HCT116 (cell line): Measurements from ENCODE around the gene TBCCD1. TPM values are rescaled to one million over a fixed set of nuclear protein-coding genes. Genes with fewer than 3 reads are reported as not detected.

ENCODE experiments used
- ATAC-seq: fragments of 200-7000 bp; cut with Tn5 transposase; 2 replicates; pipeline ENCODE4 v1.9.1; 2020; ENCODE audit warnings: mild to moderate bottlenecking, moderate library complexity
- BruUV-seq: library from RNA; stranded (reverse); fragments of 400-500 nt; replicated peaks from 2 replicates; lab custom pipeline; 2021; lab: Mats Ljungman, UMichigan
- CTCF ChIA-PET: fragments of 300-600 bp; sonication (Branson Sonifier 250); formaldehyde crosslinking; loops from one replicate; lab custom pipeline; 2021; ENCODE audit warnings: antibody characterized with exemption; lab: Charles Lee
- POLR2A ChIA-PET: fragments of 300-600, 350-600 bp; sonication (Branson Sonifier 250); formaldehyde crosslinking; loops from one replicate; lab custom pipeline; 2021; ENCODE audit warnings: antibody characterized with exemption; lab: Charles Lee
- RAD21 ChIA-PET, 2 experiments: fragments of 300-600 bp; sonication (Branson Sonifier 250); formaldehyde crosslinking; loops; one replicate each; lab custom pipeline; 2023; ENCODE audit warnings: low total read pairs in 2 of 2; ENCODE audit not compliant: uncharacterized antibody in 2 of 2, unreplicated experiment in 2 of 2, low non-redundant PET in 1 of 2; lab: Charles Lee
- DNase-seq: peaks from one replicate; pipeline ENCODE4 v3.0.0-alpha.2; 2010; ENCODE audit warnings: low read depth, low spot score
- H2AFZ ChIP-seq: fragments of 200-600 bp; shearing (Covaris generic), sonication (generic); 2 replicates; pipeline ENCODE4 v1.6.1; 2017; ENCODE audit warnings: low read depth, mixed run types, mixed read lengths, antibody characterized with exemption, low read length; ENCODE audit not compliant: poor library complexity, severe bottlenecking
- H3K27ac ChIP-seq: 2 replicates; pipeline ENCODE4 v1.5.1; 2012; ENCODE audit warnings: low read depth, low read length
- H3K27me3 ChIP-seq: fragments of 200-600 bp; sonication (generic); 2 replicates; pipeline ENCODE4 v1.6.1; 2016; ENCODE audit warnings: mixed run types, low read length, mixed read lengths; ENCODE audit not compliant: insufficient read depth
- H3K36me3 ChIP-seq, 2 experiments: fragments of 200-500 bp in 1 of 2; fragments of 200-600 bp in 1 of 2; sonication (Bioruptor generic) in 1 of 2; sonication (generic) in 1 of 2; 2 replicates each; pipeline versions ENCODE4 v1.5.1 to v1.6.1; 2014 to 2016; ENCODE audit warnings: low read length in 2 of 2, inconsistent platforms in 1 of 2, mixed read lengths in 1 of 2, mixed run types in 1 of 2; ENCODE audit not compliant: insufficient read depth in 2 of 2, control insufficient read depth in 1 of 2
- H3K4me1 ChIP-seq, 2 experiments: fragments of 200-600 bp in 1 of 2; sonication (generic) in 1 of 2; 2 replicates each; pipeline versions ENCODE4 v1.5.1 to v1.6.1; 2012 to 2017; ENCODE audit warnings: low read length in 2 of 2, inconsistent platforms in 1 of 2, mild to moderate bottlenecking in 1 of 2, mixed read lengths in 1 of 2, mixed run types in 1 of 2, moderate library complexity in 1 of 2; ENCODE audit not compliant: insufficient read depth in 2 of 2, control insufficient read depth in 1 of 2
- H3K4me2 ChIP-seq: fragments of 200-600 bp; sonication (generic); 2 replicates; pipeline ENCODE4 v1.6.1; 2017; ENCODE audit warnings: mixed run types, low read length, mixed read lengths
- H3K4me3 ChIP-seq, 2 experiments: fragments of 200-600 bp in 1 of 2; sonication (generic) in 1 of 2; replicated peaks in 1 of 2; 2 replicates each; pipeline ENCODE4 v1.5.1; 2011 to 2016; ENCODE audit warnings: low read length in 2 of 2, control low read depth in 1 of 2, low read depth in 1 of 2, mild to moderate bottlenecking in 1 of 2, mixed read lengths in 1 of 2, mixed run types in 1 of 2
- H3K79me2 ChIP-seq: fragments of 200-600 bp; sonication (generic); 2 replicates; pipeline ENCODE4 v1.6.1; 2017; ENCODE audit warnings: mild to moderate bottlenecking, mixed run types, low read length, moderate library complexity, mixed read lengths; ENCODE audit not compliant: insufficient read depth
- H3K9ac ChIP-seq: fragments of 200-600 bp; sonication (generic); 2 replicates; pipeline ENCODE4 v1.6.1; 2016; ENCODE audit warnings: low read length, mixed read lengths
- H3K9me2 ChIP-seq: fragments of 200-600 bp; sonication (generic), shearing (Covaris generic); 2 replicates; pipeline ENCODE4 v1.6.1; 2017; ENCODE audit warnings: mixed run types, mild to moderate bottlenecking, moderate library complexity; ENCODE audit not compliant: insufficient read depth
- H3K9me3 ChIP-seq, 2 experiments: fragments of 200-500 bp in 1 of 2; fragments of 200-600 bp in 1 of 2; sonication (Bioruptor generic) in 1 of 2; sonication (generic) in 1 of 2; 2 replicates each; pipeline ENCODE4 v1.6.1; 2014 to 2017; ENCODE audit warnings: low read length in 2 of 2, mixed read lengths in 2 of 2, inconsistent platforms in 1 of 2, low read depth in 1 of 2, mild to moderate bottlenecking in 1 of 2, mixed run types in 1 of 2, moderate library complexity in 1 of 2; ENCODE audit not compliant: control insufficient read depth in 1 of 2, insufficient read depth in 1 of 2
- H4K20me1 ChIP-seq: fragments of 200-600 bp; sonication (generic), shearing (Covaris generic); 2 replicates; pipeline ENCODE4 v1.6.1; 2017; ENCODE audit warnings: mixed run types, mild to moderate bottlenecking, moderate library complexity; ENCODE audit not compliant: insufficient read depth
- ELF1 ChIP-seq: IDR thresholded peaks from 2 replicates; pipeline ENCODE4 v1.6.1; 2012; ENCODE audit warnings: low read depth, borderline replicate concordance
- EZH2 ChIP-seq: fragments of 200-600 bp; sonication (generic); IDR thresholded peaks from 2 replicates; pipeline ENCODE4 v1.6.1; 2017; ENCODE audit warnings: antibody characterized with exemption, mixed run types
- EZH2phosphoT487 ChIP-seq: fragments of 200-600 bp; IDR thresholded peaks from 2 replicates; pipeline ENCODE4 v1.6.1; 2018; ENCODE audit warnings: antibody characterized with exemption, borderline replicate concordance
- FOSL1 ChIP-seq: IDR thresholded peaks from 2 replicates; pipeline ENCODE4 v1.6.1; 2012; ENCODE audit warnings: low read depth
- JUND ChIP-seq: IDR thresholded peaks from 2 replicates; pipeline ENCODE4 v1.6.1; 2012
- SIN3A ChIP-seq: IDR thresholded peaks from 2 replicates; pipeline ENCODE4 v1.6.1; 2012; ENCODE audit warnings: low read depth
- SP1 ChIP-seq: IDR thresholded peaks from 2 replicates; pipeline ENCODE4 v1.6.1; 2012; ENCODE audit warnings: low read depth
- TCF7L2 ChIP-seq: IDR thresholded peaks from 2 replicates; pipeline ENCODE4 v1.7.0; 2011; ENCODE audit warnings: borderline replicate concordance, inconsistent platforms; ENCODE audit not compliant: insufficient read depth, insufficient read length; ENCODE audit errors: extremely low read depth
- YY1 ChIP-seq: IDR thresholded peaks from 2 replicates; pipeline ENCODE4 v1.6.1; 2011; ENCODE audit warnings: low read length, low read depth, moderate library complexity, mild to moderate bottlenecking; ENCODE audit not compliant: insufficient replicate concordance; ENCODE audit errors: extremely low read depth
- ZFX ChIP-seq: fragments of 450-650 bp; IDR thresholded peaks from 2 replicates; pipeline ENCODE4 v1.6.1; 2017
- ZNF274 ChIP-seq: fragments of 200-500 bp; sonication (Bioruptor generic); IDR thresholded peaks from 2 replicates; pipeline ENCODE4 v1.6.1; 2014; ENCODE audit warnings: mild to moderate bottlenecking, low read depth, low read length, inconsistent platforms
- intact Hi-C: fragments of 100-400 bp; cut with micrococcal nuclease; formaldehyde crosslinking; loops from 2 replicates; pipeline ENCODE4 v1.10.0; 2022
- total RNA-seq: library from RNA; stranded (reverse); gene quantifications from one replicate; pipeline ENCODE4 v1.2.1, GENCODE V29; 2021; ENCODE audit not compliant: unreplicated experiment
- TF ChIP-seq, protein P1 (sequence below), 3 experiments: fragments of 200-600 bp in 1 of 3; sonication (generic) in 1 of 3; IDR thresholded peaks in 2 of 3; conservative IDR thresholded peaks in 1 of 3; 2 replicates each; pipeline ENCODE4 v1.5.1; 2012 to 2017; ENCODE audit warnings: low read depth in 2 of 3, low read length in 2 of 3, antibody characterized with exemption in 1 of 3, borderline replicate concordance in 1 of 3, control low read depth in 1 of 3, mild to moderate bottlenecking in 1 of 3, mixed read lengths in 1 of 3, mixed run types in 1 of 3, moderate library complexity in 1 of 3; ENCODE audit not compliant: insufficient read depth in 1 of 3

Gene TBCCD1
- total RNA-seq, 1 experiment from 2014 or later: 16.8 TPM

DNA sequence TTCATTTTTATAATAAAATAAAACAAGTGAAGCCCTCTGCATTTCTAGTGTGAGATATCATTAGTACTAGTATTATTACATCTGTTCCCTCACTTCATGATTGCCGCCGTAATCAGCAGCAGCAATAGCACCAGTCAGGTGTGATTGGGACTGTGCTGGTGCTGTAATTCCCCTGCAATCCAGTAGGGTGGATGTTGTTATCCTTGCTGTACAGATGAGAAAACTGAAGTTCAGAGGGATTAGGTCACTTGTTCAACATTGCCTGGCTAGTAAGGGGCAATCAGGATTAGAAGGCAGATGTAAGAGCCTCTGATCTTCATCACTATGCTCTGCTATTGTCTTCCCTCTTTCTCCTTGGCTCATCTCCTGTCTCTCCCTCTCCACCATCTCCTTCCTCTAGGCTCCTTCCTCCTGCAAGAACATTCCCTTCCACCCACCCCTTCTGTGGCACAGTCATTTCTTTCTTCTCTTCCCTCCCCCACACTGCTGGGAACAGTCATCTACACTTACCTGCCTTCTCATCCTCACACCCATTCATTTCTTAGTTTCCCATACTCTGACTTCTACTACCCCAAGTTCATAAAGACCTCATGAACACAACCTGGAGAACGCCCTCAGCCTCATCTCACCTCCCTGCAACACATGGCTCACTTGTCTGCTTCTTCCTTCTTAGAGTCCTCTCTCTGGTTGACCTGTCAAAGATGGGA is 52.7 kb downstream of the TBCCD1 start:
- ChIA-PET POLR2A (no interaction called here), RAD21 (no interaction called here), CTCF (no interaction called here)
- ATAC-seq: peak; percentile 95
- no peaks in the 10 kb centered on the region for H3K4me1 ChIP-seq
- H3K9me3 ChIP-seq: no peaks in the 10 kb centered on the region
- peaks cover 44% of the 10 kb centered on the region; the same call in 1 of the 2 replicates for H3K27me3 ChIP-seq
- H3K4me2 ChIP-seq: no peak overlapping the region
- peak; percentile 12 for DNase-seq
- no peaks in the 10 kb centered on the region for H3K9me2 ChIP-seq
- H3K9ac ChIP-seq: no peak overlapping the region
- intact Hi-C loops: no loop called here
- H2AFZ ChIP-seq: no peak overlapping the region
- H3K79me2 ChIP-seq: no peaks in the 10 kb centered on the region
- no TSS peak for BruUV-seq
- H3K36me3 ChIP-seq: no peaks in the 10 kb centered on the region
- H4K20me1 ChIP-seq: no peaks in the 10 kb centered on the region
- H3K27ac ChIP-seq: no peak overlapping the region
- no peak overlapping the region for H3K4me3 ChIP-seq
- TF ChIP-seq, protein P1, sequence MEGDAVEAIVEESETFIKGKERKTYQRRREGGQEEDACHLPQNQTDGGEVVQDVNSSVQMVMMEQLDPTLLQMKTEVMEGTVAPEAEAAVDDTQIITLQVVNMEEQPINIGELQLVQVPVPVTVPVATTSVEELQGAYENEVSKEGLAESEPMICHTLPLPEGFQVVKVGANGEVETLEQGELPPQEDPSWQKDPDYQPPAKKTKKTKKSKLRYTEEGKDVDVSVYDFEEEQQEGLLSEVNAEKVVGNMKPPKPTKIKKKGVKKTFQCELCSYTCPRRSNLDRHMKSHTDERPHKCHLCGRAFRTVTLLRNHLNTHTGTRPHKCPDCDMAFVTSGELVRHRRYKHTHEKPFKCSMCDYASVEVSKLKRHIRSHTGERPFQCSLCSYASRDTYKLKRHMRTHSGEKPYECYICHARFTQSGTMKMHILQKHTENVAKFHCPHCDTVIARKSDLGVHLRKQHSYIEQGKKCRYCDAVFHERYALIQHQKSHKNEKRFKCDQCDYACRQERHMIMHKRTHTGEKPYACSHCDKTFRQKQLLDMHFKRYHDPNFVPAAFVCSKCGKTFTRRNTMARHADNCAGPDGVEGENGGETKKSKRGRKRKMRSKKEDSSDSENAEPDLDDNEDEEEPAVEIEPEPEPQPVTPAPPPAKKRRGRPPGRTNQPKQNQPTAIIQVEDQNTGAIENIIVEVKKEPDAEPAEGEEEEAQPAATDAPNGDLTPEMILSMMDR (IDR thresholded peaks at IDR 0.05 in 2 of 3, conservative IDR thresholded peaks at IDR 0.05 in 1 of 3; ENCODE audit: borderline replicate concordance in 1 of 3, insufficient read depth in 1 of 3, low read depth in 2 of 3, low read length in 2 of 3): peak in 2 of 3 experiments; percentile 60 to 67; a peak in 4 of 6 replicates
- TF ChIP-seq EZH2: no peak

DNA sequence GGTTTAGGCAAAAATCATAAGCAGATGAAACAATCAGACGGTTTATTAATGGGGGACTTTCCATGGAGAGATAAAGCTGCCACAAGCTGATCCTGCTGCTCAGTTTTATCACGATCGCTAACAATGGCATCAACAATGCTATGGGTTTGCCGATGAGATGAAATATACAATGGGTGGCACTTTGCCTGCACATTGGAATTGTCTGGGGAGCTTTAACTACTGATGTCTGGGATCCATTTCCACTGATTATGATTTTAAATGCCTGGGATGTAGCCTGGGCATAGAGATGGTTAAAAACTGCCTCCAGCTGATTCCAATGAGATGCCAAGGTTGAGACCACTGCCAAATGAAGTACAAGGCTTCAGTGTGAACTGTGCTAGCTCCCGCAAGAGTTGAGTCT is 53.8 kb downstream of the TBCCD1 start:
- Histone ChIP-seq H3K4me1 (no peaks in the 10 kb centered on the region), H3K9ac (no peak overlapping the region), H3K9me2 (no peaks in the 10 kb centered on the region), H3K36me3 (no peaks in the 10 kb centered on the region), H3K27ac (no peak overlapping the region), H3K79me2 (no peaks in the 10 kb centered on the region), H3K4me3 (no peak overlapping the region), H3K9me3 (no peaks in the 10 kb centered on the region), H4K20me1 (no peaks in the 10 kb centered on the region), H3K4me2 (no peak overlapping the region), H2AFZ (no peak overlapping the region), H3K27me3 (peaks cover 39% of the 10 kb centered on the region; the same call in 1 of the 2 replicates)
- ATAC-seq (no peak), DNase-seq (no peak)
- intact Hi-C loops: no loop called here
- BruUV-seq: no TSS peak
- ChIA-PET CTCF (no interaction called here), POLR2A (no interaction called here), RAD21 (no interaction called here)
- TF ChIP-seq ZFX (no peak), SIN3A (no peak), YY1 (no peak), ZNF274 (no peak), ELF1 (no peak), EZH2phosphoT487 (no peak), TCF7L2 (no peak), FOSL1 (no peak), EZH2 (no peak), JUND (no peak), SP1 (no peak)
- TF ChIP-seq, protein P1 (IDR thresholded peaks at IDR 0.05 in 2 of 3, conservative IDR thresholded peaks at IDR 0.05 in 1 of 3; ENCODE audit: borderline replicate concordance in 1 of 3, insufficient read depth in 1 of 3, low read depth in 2 of 3, low read length in 2 of 3): no peak
